IMR-90 (cell line): Measurements from ENCODE around the gene GPC6. TPM values are rescaled to one million over a fixed set of nuclear protein-coding genes. Genes with fewer than 3 reads are reported as not detected.

ENCODE experiments used
- ATAC-seq: fragments of 200-7000 bp; cut with Tn5 transposase; 2 replicates; pipeline ENCODE4 v1.9.1; 2020; ENCODE audit warnings: low read depth, mild to moderate bottlenecking, moderate library complexity
- BruUV-seq: library from RNA; stranded (reverse); fragments of 400-500 nt; replicated peaks from 2 replicates; lab custom pipeline; 2021; lab: Mats Ljungman, UMichigan
- CTCF ChIA-PET: fragments of 300-600 bp; formaldehyde crosslinking; extraction: SDS; loops from one replicate; lab custom pipeline; 2021; ENCODE audit warnings: antibody characterized with exemption; lab: Yijun Ruan, JAX
- POLR2A ChIA-PET: fragments of 300-600 bp; sonication (Branson Sonifier 250); formaldehyde crosslinking; loops from one replicate; lab custom pipeline; 2022; ENCODE audit warnings: antibody characterized with exemption; ENCODE audit not compliant: unreplicated experiment; lab: Charles Lee
- DNase-seq: peaks from one replicate; pipeline ENCODE4 v3.0.0; 2013
- H2AFZ ChIP-seq: replicated peaks from 2 replicates; pipeline ENCODE3; 2013; ENCODE audit warnings: low read length, mild to moderate bottlenecking; ENCODE audit not compliant: poor library complexity
- H2AK5ac ChIP-seq: 2 replicates; pipeline ENCODE4 v1.6.1; 2013; ENCODE audit warnings: low read depth, low read length, inconsistent platforms
- H2AK9ac ChIP-seq: replicated peaks from 2 replicates; pipeline ENCODE3; 2013; ENCODE audit warnings: mild to moderate bottlenecking, low read depth, low read length, moderate library complexity; ENCODE audit not compliant: poor library complexity
- H2BK120ac ChIP-seq: 2 replicates; pipeline ENCODE4 v1.6.1; 2013; ENCODE audit warnings: low read depth, low read length, inconsistent platforms
- H2BK15ac ChIP-seq: 3 replicates; pipeline ENCODE4 v1.6.1; 2013; ENCODE audit warnings: low read depth, low read length, inconsistent platforms
- H2BK20ac ChIP-seq: 2 replicates; pipeline ENCODE4 v1.6.1; 2013; ENCODE audit warnings: low read depth, mild to moderate bottlenecking, inconsistent platforms, low read length, moderate library complexity
- H2BK5ac ChIP-seq: 2 replicates; pipeline ENCODE4 v1.6.1; 2013; ENCODE audit warnings: mild to moderate bottlenecking, low read depth, low read length, inconsistent platforms; ENCODE audit not compliant: poor library complexity, severe bottlenecking
- H3K14ac ChIP-seq: replicated peaks from 2 replicates; pipeline ENCODE4 v1.6.1; 2013; ENCODE audit warnings: low read depth, low read length, inconsistent platforms
- H3K18ac ChIP-seq: 2 replicates; pipeline ENCODE4 v1.6.1; 2013; ENCODE audit warnings: low read depth, low read length, control low read depth
- H3K23ac ChIP-seq: 2 replicates; pipeline ENCODE4 v1.6.1; 2013; ENCODE audit warnings: low read depth, low read length, inconsistent platforms
- H3K27ac ChIP-seq: 2 replicates; pipeline ENCODE4 v1.5.1; 2013; ENCODE audit warnings: mild to moderate bottlenecking, control low read depth, low read length; ENCODE audit not compliant: insufficient read depth
- H3K27me3 ChIP-seq: 2 replicates; pipeline ENCODE4 v1.6.1; 2013; ENCODE audit warnings: low read length; ENCODE audit not compliant: control insufficient read depth, insufficient read depth
- H3K36me3 ChIP-seq: 2 replicates; pipeline ENCODE4 v1.6.1; 2013; ENCODE audit warnings: low read length, mixed read lengths; ENCODE audit not compliant: control insufficient read depth, insufficient read depth
- H3K4ac ChIP-seq: 2 replicates; pipeline ENCODE4 v1.6.1; 2013; ENCODE audit warnings: low read depth, low read length, inconsistent platforms
- H3K4me1 ChIP-seq: 2 replicates; pipeline ENCODE4 v1.6.1; 2013; ENCODE audit warnings: low read length, mixed read lengths; ENCODE audit not compliant: control insufficient read depth, insufficient read depth
- H3K4me2 ChIP-seq: 2 replicates; pipeline ENCODE4 v1.6.1; 2013; ENCODE audit warnings: low read depth, mild to moderate bottlenecking, control low read depth, low read length, moderate library complexity
- H3K4me3 ChIP-seq: 2 replicates; pipeline ENCODE4 v1.5.1; 2013; ENCODE audit warnings: low read depth, mild to moderate bottlenecking, control low read depth, low read length, moderate library complexity; ENCODE audit not compliant: insufficient read depth
- H3K56ac ChIP-seq: 2 replicates; pipeline ENCODE4 v1.6.1; 2013; ENCODE audit warnings: low read length, inconsistent platforms; ENCODE audit not compliant: insufficient read depth; ENCODE audit errors: extremely low read depth
- H3K79me1 ChIP-seq, 2 experiments: 2 replicates each; pipeline ENCODE4 v1.6.1; 2013; ENCODE audit warnings: low read length in 2 of 2, inconsistent platforms in 1 of 2, low read depth in 1 of 2
- H3K9ac ChIP-seq: 2 replicates; pipeline ENCODE4 v1.6.1; 2013; ENCODE audit warnings: low read depth, low read length, control low read depth
- H3K9me1 ChIP-seq: 2 replicates; pipeline ENCODE4 v1.6.1; 2013; ENCODE audit warnings: low read length, inconsistent platforms; ENCODE audit not compliant: insufficient read depth
- H3K9me3 ChIP-seq: 2 replicates; pipeline ENCODE4 v1.6.1; 2013; ENCODE audit warnings: low read length; ENCODE audit not compliant: control insufficient read depth, insufficient read depth
- H4K20me1 ChIP-seq: 2 replicates; pipeline ENCODE4 v1.6.1; 2013; ENCODE audit warnings: low read length, inconsistent platforms; ENCODE audit not compliant: insufficient read depth
- H4K5ac ChIP-seq: 2 replicates; pipeline ENCODE4 v1.6.1; 2013; ENCODE audit warnings: mild to moderate bottlenecking, low read depth, low read length, control low read depth
- H4K8ac ChIP-seq, 2 experiments: 2 replicates each; pipeline ENCODE4 v1.6.1; 2013; ENCODE audit warnings: low read depth in 2 of 2, low read length in 2 of 2, control low read depth in 1 of 2, inconsistent platforms in 1 of 2
- H4K91ac ChIP-seq: 2 replicates; pipeline ENCODE4 v1.6.1; 2013; ENCODE audit warnings: low read depth, low read length, inconsistent platforms; ENCODE audit not compliant: insufficient read depth
- CEBPB ChIP-seq: IDR thresholded peaks from 2 replicates; pipeline ENCODE4 v1.6.1; 2012; ENCODE audit warnings: low read depth, low read length, improper control_type of control experiment
- RCOR1 ChIP-seq: IDR thresholded peaks from 2 replicates; pipeline ENCODE4 v1.6.1; 2012; ENCODE audit warnings: mild to moderate bottlenecking, low read length, improper control_type of control experiment; ENCODE audit not compliant: insufficient replicate concordance
- USF2 ChIP-seq: fragments of 150-350 bp; IDR thresholded peaks from 2 replicates; pipeline ENCODE4 v1.6.1; 2017; ENCODE audit warnings: mild to moderate bottlenecking, antibody characterized with exemption, low read length, low read depth
- WGBS, 2 experiments: methylation state at CpG; one replicate each; pipeline versions ENCODE4 v1.1.5 to v1.1.7; 2013; ENCODE audit warnings: missing lambda C conversion rate in 2 of 2; ENCODE audit not compliant: insufficient read length in 1 of 2; ENCODE audit errors: extremely low coverage in 2 of 2; 5-methylcytosine and 5-hydroxymethylcytosine counted together
- dilution Hi-C: fragments of 300-500 bp; cut with HindIII; formaldehyde crosslinking; loops from one replicate; pipeline ENCODE4 v1.14.3; 2018; ENCODE audit warnings: low sequenced_read_pairs; ENCODE audit not compliant: unreplicated experiment
- in situ Hi-C: fragments of 300-500 bp; cut with MboI; formaldehyde crosslinking; loops from 3 replicates; pipeline ENCODE4 v1.14.3; 2019; ENCODE audit warnings: low sequenced_read_pairs, inconsistent platforms, mixed read lengths
- intact Hi-C: fragments of 100-400 bp; cut with micrococcal nuclease; formaldehyde crosslinking; loops from 2 replicates; pipeline ENCODE4 v1.10.0; 2022
- polyA plus RNA-seq, 3 experiments: library from polyadenylated mRNA; depleted of rRNA; stranded (reverse); fragments of >200 nt; gene quantifications; 2 replicates each; pipeline ENCODE4 v1.2.3, GENCODE V29; 2012; ENCODE audit warnings: low replicate concordance in 1 of 3
- total RNA-seq: library from RNA; depleted of rRNA; stranded (reverse); fragments of >200 nt; gene quantifications from 2 replicates; pipeline ENCODE4 v1.2.3, GENCODE V29; 2012

GPC6 gene
- total and polyA plus RNA-seq, 2 of the 4 experiments (the other 2 are of a cell fraction), result 14.9 to 39.4 TPM

DNA sequence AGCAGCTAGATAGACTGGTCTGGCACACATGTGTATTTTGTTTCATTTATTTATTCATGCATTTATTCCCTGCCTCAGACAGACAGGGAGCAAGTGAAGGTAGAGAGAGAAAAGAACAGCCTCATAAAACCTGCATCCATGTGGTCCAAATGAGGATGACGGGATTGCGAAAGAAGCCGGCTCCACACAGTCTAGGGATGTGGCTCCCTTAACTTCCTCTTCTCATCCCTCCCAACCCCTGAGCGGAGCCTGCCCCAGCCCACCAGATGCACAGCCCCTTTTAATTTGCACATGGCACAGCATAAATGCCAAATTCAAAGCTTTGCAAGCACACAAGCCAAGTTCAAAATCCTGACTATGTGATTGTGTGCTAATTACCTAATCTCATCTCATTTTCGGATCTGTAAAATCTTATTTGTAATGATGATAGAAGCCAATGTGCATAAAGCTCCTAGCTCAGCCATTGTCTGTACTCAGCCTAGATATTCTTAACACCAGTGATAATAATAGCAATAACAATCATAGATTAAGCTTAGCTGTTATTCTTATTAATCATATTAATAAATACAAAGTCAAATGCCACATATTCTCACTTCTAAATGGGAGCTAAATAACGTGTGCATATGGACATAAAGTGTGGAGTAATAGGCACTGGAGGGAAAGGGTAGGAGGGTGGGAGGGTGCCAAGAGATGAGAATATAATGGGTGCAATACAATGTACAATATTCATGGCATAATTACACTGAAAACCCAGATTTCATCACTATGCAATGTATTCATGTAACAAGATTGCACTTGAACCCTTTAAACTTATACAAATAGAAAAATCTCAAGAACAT is 1096.5 kb downstream of the GPC6 start:
- no peak overlapping the region for H3K27ac ChIP-seq
- no peaks in the 10 kb centered on the region for H3K9me1 ChIP-seq
- H3K9ac ChIP-seq, result no peak overlapping the region
- H3K4me3 ChIP-seq, result no peak overlapping the region
- in situ Hi-C loops (no loop called here), intact Hi-C loops (no loop called here), dilution Hi-C loops (no loop called here)
- no peaks in the 10 kb centered on the region for H3K9me3 ChIP-seq
- H3K56ac ChIP-seq, result no peak overlapping the region
- peaks cover 10% of the 10 kb centered on the region for H3K4me1 ChIP-seq
- H3K4ac ChIP-seq, result no peak overlapping the region
- TF ChIP-seq CEBPB (peak; percentile 79), USF2 (no peak), RCOR1 (no peak)
- no CpG with 5 or more reads among the region's 6 CpGs for WGBS, 2 experiments
- ChIA-PET CTCF (no interaction called here), POLR2A (no interaction called here)
- H3K79me1 ChIP-seq, result no peaks in the 10 kb centered on the region
- no peak overlapping the region for H3K4me2 ChIP-seq
- no peaks in the 10 kb centered on the region for H3K36me3 ChIP-seq
- 0 out of 4 replicates have a peak overlapping the region, but pooled peaks of 1 of the 2 experiments have one; percentile 19 for H4K8ac ChIP-seq
- no peak overlapping the region for H4K91ac ChIP-seq
- H2AFZ ChIP-seq, result no peak overlapping the region
- BruUV-seq, result no TSS peak
- no peak overlapping the region for H3K14ac ChIP-seq
- no peak overlapping the region for H2AK9ac ChIP-seq
- no peak overlapping the region; the same call in 1 of the 2 replicates for H2AK5ac ChIP-seq
- H4K20me1 ChIP-seq, result no peaks in the 10 kb centered on the region
- no peak overlapping the region for H3K23ac ChIP-seq
- H3K18ac ChIP-seq, result no peak overlapping the region
- H4K5ac ChIP-seq, result no peak overlapping the region
- H2BK120ac ChIP-seq, result no peak overlapping the region
- H2BK20ac ChIP-seq, result no peak overlapping the region
- no peak for DNase-seq
- H2BK15ac ChIP-seq, result no peak overlapping the region; the same call in 2 of the 3 replicates
- H2BK5ac ChIP-seq, result no peak overlapping the region
- no peak for ATAC-seq
- H3K27me3 ChIP-seq, result no peaks in the 10 kb centered on the region
